Stimulated activated CD4-positive, alpha-beta T cell treated with anti-CD3 and anti-CD28 coated beads, Interleukin-15, amount 100 ng/mL, for 24 hours (primary cell): ENCODE measurements around the gene OPCML.

Source experiments
- DNase-seq: peaks from one replicate; pipeline ENCODE4 v3.0.0-alpha.2; 2020

OPCML gene

GRCh38 chr11:132872211-132872610, 660.1 kb downstream of the OPCML start:
- DNase-seq, result no peak

- DNase-seq, result no peak
These were observed 665.3 kb downstream of the OPCML start for GRCh38 chr11:132866783-132867545.

GRCh38 chr11:132865623-132866022, 666.7 kb downstream of the OPCML start:
- no peak for DNase-seq

GRCh38 chr11:132864811-132865576, 667.3 kb downstream of the OPCML start:
- DNase-seq, result no peak

- no peak for DNase-seq
These were observed 669.4 kb downstream of the OPCML start for GRCh38 chr11:132862933-132863332.

GRCh38 chr11:132862137-132862536, 670.2 kb downstream of the OPCML start:
- DNase-seq, result no peak

- DNase-seq, result no peak
These were observed 673.0 kb downstream of the OPCML start for GRCh38 chr11:132859306-132859705.

- DNase-seq, result peak; percentile 1
These were observed 674.1 kb downstream of the OPCML start for GRCh38 chr11:132858223-132858622.

GRCh38 chr11:132856032-132856431, 676.3 kb downstream of the OPCML start:
- no peak for DNase-seq

- no peak for DNase-seq
These were observed 676.8 kb downstream of the OPCML start for GRCh38 chr11:132855516-132855915.

- no peak for DNase-seq
These were observed 678.4 kb downstream of the OPCML start for GRCh38 chr11:132853886-132854285.

GRCh38 chr11:132852361-132852760, 679.9 kb downstream of the OPCML start:
- DNase-seq, result no peak

- no peak for DNase-seq
These were observed 681.1 kb downstream of the OPCML start for GRCh38 chr11:132851247-132851646.

GRCh38 chr11:132850266-132850665, 682.0 kb downstream of the OPCML start:
- DNase-seq, result no peak

GRCh38 chr11:132848336-132848735, 684.0 kb downstream of the OPCML start:
- DNase-seq, result no peak

- no peak for DNase-seq
These were observed 686.2 kb downstream of the OPCML start for GRCh38 chr11:132846075-132846474.

- no peak for DNase-seq
These were observed 687.2 kb downstream of the OPCML start for GRCh38 chr11:132844956-132845696.

- DNase-seq, result no peak
These were observed 691.6 kb downstream of the OPCML start for GRCh38 chr11:132840660-132841059.

- DNase-seq, result no peak
These were observed 692.1 kb downstream of the OPCML start for GRCh38 chr11:132840191-132840590.

GRCh38 chr11:132839236-132839945, 692.9 kb downstream of the OPCML start:
- no peak for DNase-seq

GRCh38 chr11:132838627-132839026, 693.7 kb downstream of the OPCML start:
- no peak for DNase-seq

- DNase-seq, result no peak
These were observed 701.0 kb downstream of the OPCML start for GRCh38 chr11:132831272-132831671.

GRCh38 chr11:132824642-132825041, 707.7 kb downstream of the OPCML start:
- no peak for DNase-seq
